B cell (primary cell): ENCODE measurements around the gene CTDSP2. TPM values are rescaled to one million over a fixed set of nuclear protein-coding genes. Genes with fewer than 3 reads are reported as not detected.

Experiments used
- ATAC-seq: fragments of 200-7000 bp; cut with Tn5 transposase; one replicate; pipeline ENCODE4 v1.10.0; 2021; ENCODE audit warnings: low read depth, mild to moderate bottlenecking, moderate number of reproducible peaks, moderate library complexity
- CTCF ChIA-PET: fragments of 350-600 bp; sonication (Branson Sonifier 250); formaldehyde crosslinking; loops from one replicate; lab custom pipeline; 2021; ENCODE audit warnings: antibody characterized with exemption, inconsistent platforms; lab: Charles Lee
- POLR2A ChIA-PET: fragments of 350-600 bp; sonication (Branson Sonifier 250); formaldehyde crosslinking; loops from one replicate; lab custom pipeline; 2021; ENCODE audit warnings: antibody characterized with exemption; lab: Charles Lee
- DNase-seq: peaks from one replicate; pipeline ENCODE4 v3.0.0; 2013
- H2AFZ ChIP-seq: 2 replicates; pipeline ENCODE4 v1.6.1; 2012; ENCODE audit warnings: mild to moderate bottlenecking, low read depth, low read length; ENCODE audit not compliant: insufficient read depth, poor library complexity, severe bottlenecking
- H3K27ac ChIP-seq, 2 donors: 1 replicate in 1 of 2; 2 replicates in 1 of 2; pipeline ENCODE4 v1.5.1; 2012 to 2013; ENCODE audit warnings: low read length in 2 of 2, mild to moderate bottlenecking in 2 of 2, moderate library complexity in 1 of 2
- H3K27me3 ChIP-seq, 4 experiments: fragments of 200-600 bp in 1 of 4; sonication (generic) in 1 of 4; replicated peaks in 1 of 4; 1 replicate in 2 of 4; 2 replicates in 2 of 4; pipeline versions ENCODE4 v1.6.1 to v1.7.0; 2013 to 2016; ENCODE audit warnings: low read length in 3 of 4, mild to moderate bottlenecking in 2 of 4, mixed read lengths in 1 of 4, moderate library complexity in 1 of 4; ENCODE audit not compliant: insufficient read depth in 4 of 4, control insufficient read depth in 3 of 4; ENCODE audit errors: control extremely low read depth in 1 of 4
- H3K36me3 ChIP-seq, 2 experiments: replicated peaks in 1 of 2; 1 replicate in 1 of 2; 2 replicates in 1 of 2; pipeline versions ENCODE4 v1.6.1 to v1.7.1; 2013; ENCODE audit warnings: low read length in 1 of 2; ENCODE audit not compliant: insufficient read depth in 2 of 2, control insufficient read depth in 1 of 2; ENCODE audit errors: control extremely low read depth in 1 of 2, extremely low read depth in 1 of 2
- H3K4me1 ChIP-seq, 2 donors: fragments of 200-600 bp in 1 of 2; sonication (generic) in 1 of 2; 1 replicate in 1 of 2; 2 replicates in 1 of 2; pipeline versions ENCODE4 v1.5.1 to v1.6.1; 2013 to 2017; ENCODE audit warnings: low read length in 2 of 2; ENCODE audit not compliant: control insufficient read depth in 2 of 2, insufficient read depth in 2 of 2
- H3K4me2 ChIP-seq: replicated peaks from 2 replicates; pipeline ENCODE3; 2012; ENCODE audit warnings: mild to moderate bottlenecking, low read depth, low read length; ENCODE audit not compliant: poor library complexity, severe bottlenecking
- H3K4me3 ChIP-seq, 5 experiments: fragments of 200-600 bp in 1 of 5; sonication (generic) in 1 of 5; 1 replicate in 3 of 5; 2 replicates in 2 of 5; pipeline versions ENCODE4 v1.5.1 to v1.7.0; 2011 to 2016; ENCODE audit warnings: low read length in 4 of 5, mild to moderate bottlenecking in 4 of 5, low read depth in 2 of 5, control low read depth in 1 of 5, moderate library complexity in 1 of 5; ENCODE audit not compliant: insufficient read depth in 1 of 5; ENCODE audit errors: control extremely low read depth in 1 of 5, extremely low read depth in 1 of 5
- H3K79me2 ChIP-seq: fragments of 200-600 bp; sonication (generic); one replicate; pipeline ENCODE4 v1.6.0; 2016; ENCODE audit warnings: low read length; ENCODE audit not compliant: control insufficient read depth, insufficient read depth
- H3K9ac ChIP-seq: fragments of 200-600 bp; sonication (generic); 2 replicates; pipeline ENCODE4 v1.6.1; 2017; ENCODE audit warnings: mild to moderate bottlenecking, low read length, moderate library complexity
- H3K9me3 ChIP-seq, 3 donors: one replicate each; pipeline versions ENCODE4 v1.6.1 to v1.7.1; 2013; ENCODE audit warnings: low read length in 2 of 3; ENCODE audit not compliant: control insufficient read depth in 2 of 3, insufficient read depth in 1 of 3; ENCODE audit errors: control extremely low read depth in 1 of 3
- H4K20me1 ChIP-seq: 2 replicates; pipeline ENCODE4 v1.6.0; 2012; ENCODE audit warnings: mild to moderate bottlenecking, low read length; ENCODE audit not compliant: insufficient read depth, control insufficient read depth, poor library complexity, severe bottlenecking
- H3K27ac Mint-ChIP-seq: one replicate; pipeline ENCODE4 v1.8.0; 2021; ENCODE audit warnings: mixed read lengths
- H3K27me3 Mint-ChIP-seq: one replicate; pipeline ENCODE4 v1.8.0; 2021; ENCODE audit warnings: mixed read lengths
- H3K4me1 Mint-ChIP-seq: one replicate; pipeline ENCODE4 v1.8.0; 2021; ENCODE audit warnings: mixed read lengths
- H3K4me3 Mint-ChIP-seq: one replicate; pipeline ENCODE4 v1.8.0; 2021; ENCODE audit warnings: mixed read lengths
- H3K9me3 Mint-ChIP-seq: one replicate; pipeline ENCODE4 v1.8.0; 2022; ENCODE audit warnings: mixed read lengths; ENCODE audit not compliant: insufficient read depth
- CTCF ChIP-seq: fragments of 200-600 bp; IDR thresholded peaks from one replicate; pipeline ENCODE4 v1.8.0; 2022; ENCODE audit warnings: antibody characterized with exemption, mild to moderate bottlenecking
- EZH2 ChIP-seq: IDR thresholded peaks from 2 replicates; pipeline ENCODE4 v1.6.1; 2012; ENCODE audit warnings: borderline replicate concordance, low read depth, mild to moderate bottlenecking, moderate library complexity, low read length; ENCODE audit not compliant: insufficient read depth, poor library complexity, severe bottlenecking
- WGBS: methylation state at CpG from one replicate; pipeline ENCODE4 v1.1.5; 2013; ENCODE audit warnings: missing lambda C conversion rate; ENCODE audit not compliant: insufficient coverage; 5-methylcytosine and 5-hydroxymethylcytosine counted together
- intact Hi-C: fragments of 100-400 bp; cut with micrococcal nuclease; formaldehyde crosslinking; loops from one replicate; pipeline ENCODE4 v1.10.0; 2022
- polyA plus RNA-seq: library from polyadenylated mRNA; depleted of rRNA; stranded (reverse); fragments of >200 nt; gene quantifications from 2 replicates; pipeline ENCODE4 v1.2.3, GENCODE V29; 2012
- total RNA-seq, 2 donors: library from RNA; stranded (reverse); fragments of 120-200 nt in 1 of 2; gene quantifications; 1 replicate in 1 of 2; 2 replicates in 1 of 2; pipeline versions ENCODE4 v1.2.3 to v1.2.4, GENCODE V29; 2013 to 2022

CTDSP2 gene
- total and polyA plus RNA-seq, 2 donors (not counting 1 experiment from before 2014, with no cell fraction given) = 99.1 to 209 TPM

- Histone ChIP-seq H3K4me3 (no peak overlapping the region), H3K4me2 (peak overlapping the region; percentile 53)
- intact Hi-C loops = no loop called here
These were observed 8.5 kb downstream of the CTDSP2 start for GRCh38 chr12:57837864-57838562.

More at GRCh38 chr12:57837864-57838562, 8.5 kb downstream of the CTDSP2 start:
- peak overlapping the region; percentile 1 for H3K9ac ChIP-seq
- Mint-ChIP-seq H3K27me3 (no peaks in the 10 kb centered on the region), H3K4me3 (peak overlapping the region; percentile 68), H3K4me1 (peaks cover 96% of the 10 kb centered on the region), H3K9me3 (no peaks in the 10 kb centered on the region), H3K27ac (peak overlapping the region; percentile 88)
- peaks cover 96 to 99% of the 10 kb centered on the region in 2 donors for H3K4me1 ChIP-seq
- DNase-seq (peak; percentile 50), ATAC-seq (peak; percentile 38)
- CTCF ChIA-PET = interaction anchor here (0.8 to 8.4 kb wide), 9 partner anchors 8 to 96 kb away, joined by 3 to 182 read pairs (median 12); no protein-coding TSS in a partner anchor
- H3K9me3 ChIP-seq = no peaks in the 10 kb centered on the region
- peaks cover 0 to 5% of the 10 kb centered on the region in 2 experiments for H3K36me3 ChIP-seq
- H3K79me2 ChIP-seq = peaks cover 97% of the 10 kb centered on the region
- peaks cover 99% of the 10 kb centered on the region for H4K20me1 ChIP-seq
- WGBS = 11% methylated on average over 3 of the region's 5 CpGs
- POLR2A ChIA-PET = interaction anchor here (0.9 kb wide), 1 partner anchor 8 kb away, joined by 3 read pairs; the partner anchor contains the start of gene CTDSP2
- TF ChIP-seq CTCF (no peak), EZH2 (no peak)
- no peaks in the 10 kb centered on the region for H3K27me3 ChIP-seq
- H3K27ac ChIP-seq = peak overlapping the region; percentile 53 to 84
- H2AFZ ChIP-seq = no peak overlapping the region
